GM12801 (cell line): ENCODE data around the gene DUSP8.

ENCODE experiments used
- CTCF ChIP-seq: IDR thresholded peaks from one replicate; pipeline ENCODE4 v1.5.1; 2011; ENCODE audit warnings: control low read depth; ENCODE audit not compliant: insufficient read length; ENCODE audit errors: extremely low read depth

The DUSP8 gene

GRCh38 chr11:1558775-1559110 lies 13.3 kb downstream of the DUSP8 start:
- TF ChIP-seq CTCF = no peak

- no peak for TF ChIP-seq CTCF
Observed at GRCh38 chr11:1557904-1558774, 13.9 kb downstream of the DUSP8 start.

- no peak for TF ChIP-seq CTCF
Observed at GRCh38 chr11:1557051-1557884, 14.8 kb downstream of the DUSP8 start.

- TF ChIP-seq CTCF = no peak
Observed at GRCh38 chr11:1556278-1556902, 15.7 kb downstream of the DUSP8 start.

DNA sequence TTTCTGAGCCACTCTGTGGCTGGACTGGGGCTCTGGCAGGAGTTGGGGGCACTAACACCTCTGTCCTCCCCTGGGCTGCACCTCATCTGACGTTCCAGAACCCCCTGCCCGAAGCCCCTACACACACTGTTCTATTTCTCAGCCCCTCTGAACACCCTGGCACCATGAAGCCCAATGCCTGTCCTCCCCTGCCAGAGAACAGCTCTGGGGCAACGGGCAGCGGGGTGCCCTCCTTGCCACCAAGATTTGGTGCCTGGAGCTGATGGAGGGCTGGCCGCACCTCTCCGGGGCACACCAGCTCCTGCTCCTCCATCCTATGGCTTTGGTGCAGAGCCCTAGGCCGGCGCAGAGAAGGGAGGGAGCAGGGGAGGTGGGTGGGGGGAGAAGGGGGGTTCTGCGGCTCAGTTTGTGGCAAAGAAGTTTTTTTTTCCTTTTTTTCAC lies 16.3 kb downstream of the DUSP8 start:
- no peak for TF ChIP-seq CTCF

- TF ChIP-seq CTCF = no peak
Observed at GRCh38 chr11:1554981-1555712, 16.9 kb downstream of the DUSP8 start.
